ENCODE data around the gene GABRE. TPM values are rescaled to one million over a fixed set of nuclear protein-coding genes. Genes with fewer than 3 reads are reported as not detected.

Gene GABRE
- total and polyA plus RNA-seq, 8 donors: 14.2 to 21.4 (median 16.7) TPM

DNA sequence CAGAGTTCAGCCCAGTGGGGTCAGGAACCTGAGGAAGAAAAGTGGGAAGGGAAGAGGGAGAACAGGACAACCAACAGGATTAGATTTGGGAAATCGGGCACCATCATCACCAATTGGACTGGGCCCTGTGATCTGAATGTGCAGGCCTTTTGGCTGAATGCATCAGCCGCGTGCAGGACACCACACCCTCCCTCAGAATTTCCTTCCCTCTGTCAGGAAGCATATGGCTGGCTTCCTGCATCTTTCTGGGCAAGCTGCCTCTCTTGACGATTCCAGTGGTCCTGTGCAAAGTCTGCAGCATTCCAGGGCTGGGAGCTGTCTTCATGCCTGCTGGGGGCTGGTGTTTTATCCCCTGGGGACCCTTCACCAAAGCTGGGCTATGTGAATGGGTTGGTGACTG is 45.4 kb downstream of the GABRE start:
- Histone ChIP-seq H3K27ac (no peak overlapping the region), H3K27me3 (no peaks in the 10 kb centered on the region), H3K36me3 (no peaks in the 10 kb centered on the region), H3K4me1 (no peaks in the 10 kb centered on the region), H3K9me3 (no peaks in the 10 kb centered on the region), H3K4me3 (no peak overlapping the region)
- TF ChIP-seq CTCF (IDR thresholded peaks at IDR 0.05): no peak
- DNase-seq (no peak), ATAC-seq (no peak)
- intact Hi-C loops (cut with DNase I): no loop called here

- ATAC-seq: no peak
- Histone ChIP-seq H3K27me3 (no peaks in the 10 kb centered on the region), H3K36me3 (no peaks in the 10 kb centered on the region), H3K9me3 (no peaks in the 10 kb centered on the region), H3K4me1 (no peaks in the 10 kb centered on the region), H3K4me3 (no peak overlapping the region), H3K27ac (no peak overlapping the region)
- TF ChIP-seq CTCF (IDR thresholded peaks at IDR 0.05): no peak
- no peak for DNase-seq
- intact Hi-C loops (cut with DNase I): no loop called here
Observed at GRCh38 chrX:151923648-151924047, 50.8 kb downstream of the GABRE start.

GRCh38 chrX:151922692-151923091 is 51.8 kb downstream of the GABRE start:
- Histone ChIP-seq H3K4me3 (no peak overlapping the region), H3K27me3 (no peaks in the 10 kb centered on the region), H3K36me3 (no peaks in the 10 kb centered on the region), H3K27ac (no peak overlapping the region), H3K9me3 (no peaks in the 10 kb centered on the region), H3K4me1 (no peaks in the 10 kb centered on the region)
- ATAC-seq: no peak
- intact Hi-C loops (cut with DNase I): no loop called here
- DNase-seq: no peak
- no peak for TF ChIP-seq CTCF (IDR thresholded peaks at IDR 0.05)

- H3K27me3 ChIP-seq: no peaks in the 10 kb centered on the region
- no peak for TF ChIP-seq CTCF (IDR thresholded peaks at IDR 0.05)
- H3K4me3 ChIP-seq: no peak overlapping the region
- no peaks in the 10 kb centered on the region for H3K9me3 ChIP-seq
- intact Hi-C loops (cut with DNase I): no loop called here
- DNase-seq: no peak
- H3K27ac ChIP-seq: no peak overlapping the region
- no peak for ATAC-seq
- no peaks in the 10 kb centered on the region for H3K4me1 ChIP-seq
- H3K36me3 ChIP-seq: no peaks in the 10 kb centered on the region
Observed at GRCh38 chrX:151921866-151922265, 52.6 kb downstream of the GABRE start.

- no peak for TF ChIP-seq CTCF (IDR thresholded peaks at IDR 0.05)
- Histone ChIP-seq H3K36me3 (no peaks in the 10 kb centered on the region), H3K9me3 (no peaks in the 10 kb centered on the region), H3K27ac (no peak overlapping the region), H3K27me3 (no peaks in the 10 kb centered on the region), H3K4me3 (no peak overlapping the region), H3K4me1 (no peaks in the 10 kb centered on the region)
- ATAC-seq (no peak), DNase-seq (no peak)
- intact Hi-C loops (cut with DNase I): no loop called here
Observed at GRCh38 chrX:151921292-151921691, 53.2 kb downstream of the GABRE start.
